GM21526 (cell line): Measurements from ENCODE around the gene PIN1.
"Not testable (repeated sequence)": the region's sequence is repeated elsewhere in the genome, so short reads cannot be mapped to it uniquely, and the experiment has no call there.

ENCODE experiments used
- ATAC-seq: cut with Tn5 transposase; IDR thresholded peaks from one replicate; pipeline ENCODE4 v1.9.1; 2021; ENCODE audit warnings: moderate library complexity; ENCODE audit not compliant: unreplicated experiment, low FRiP score

PIN1 gene

GRCh38 chr19:9818175-9818733 is 16.9 kb upstream of the PIN1 start:
- ATAC-seq, result no peak

- peak; percentile 78 for ATAC-seq
These were observed 16.2 kb upstream of the PIN1 start, which contains the start of gene FBXL12 for GRCh38 chr19:9818734-9819595. FBXL12 (minus strand) TSS chr19:9819079; CDS start chr19:9818813, 266 bp downstream.

- ATAC-seq, result no peak
These were observed 15.6 kb upstream of the PIN1 start for GRCh38 chr19:9819596-9819909.

- not testable (repeated sequence) for ATAC-seq
These were observed 15.1 kb upstream of the PIN1 start for GRCh38 chr19:9820034-9820433.

DNA sequence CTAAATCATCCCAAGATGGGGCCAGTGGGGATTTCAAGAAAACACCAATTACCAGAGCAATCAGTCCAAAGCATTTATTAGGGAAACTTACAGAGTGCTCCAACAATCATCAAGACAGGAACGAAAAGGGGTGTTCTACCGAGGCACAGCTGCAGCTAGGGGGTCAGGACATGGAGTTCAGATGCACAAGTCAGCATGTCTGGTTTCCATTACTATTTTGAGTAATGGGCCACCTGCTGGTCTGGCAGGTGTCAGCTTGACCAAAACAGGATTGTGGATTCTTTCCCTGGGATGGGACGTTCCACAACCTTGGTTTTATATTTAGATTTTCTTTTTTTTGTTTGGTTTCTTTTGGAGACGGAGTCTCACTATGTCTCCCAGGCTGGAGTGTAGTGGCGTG is 11.3 kb upstream of the PIN1 start:
- no peak for ATAC-seq

DNA sequence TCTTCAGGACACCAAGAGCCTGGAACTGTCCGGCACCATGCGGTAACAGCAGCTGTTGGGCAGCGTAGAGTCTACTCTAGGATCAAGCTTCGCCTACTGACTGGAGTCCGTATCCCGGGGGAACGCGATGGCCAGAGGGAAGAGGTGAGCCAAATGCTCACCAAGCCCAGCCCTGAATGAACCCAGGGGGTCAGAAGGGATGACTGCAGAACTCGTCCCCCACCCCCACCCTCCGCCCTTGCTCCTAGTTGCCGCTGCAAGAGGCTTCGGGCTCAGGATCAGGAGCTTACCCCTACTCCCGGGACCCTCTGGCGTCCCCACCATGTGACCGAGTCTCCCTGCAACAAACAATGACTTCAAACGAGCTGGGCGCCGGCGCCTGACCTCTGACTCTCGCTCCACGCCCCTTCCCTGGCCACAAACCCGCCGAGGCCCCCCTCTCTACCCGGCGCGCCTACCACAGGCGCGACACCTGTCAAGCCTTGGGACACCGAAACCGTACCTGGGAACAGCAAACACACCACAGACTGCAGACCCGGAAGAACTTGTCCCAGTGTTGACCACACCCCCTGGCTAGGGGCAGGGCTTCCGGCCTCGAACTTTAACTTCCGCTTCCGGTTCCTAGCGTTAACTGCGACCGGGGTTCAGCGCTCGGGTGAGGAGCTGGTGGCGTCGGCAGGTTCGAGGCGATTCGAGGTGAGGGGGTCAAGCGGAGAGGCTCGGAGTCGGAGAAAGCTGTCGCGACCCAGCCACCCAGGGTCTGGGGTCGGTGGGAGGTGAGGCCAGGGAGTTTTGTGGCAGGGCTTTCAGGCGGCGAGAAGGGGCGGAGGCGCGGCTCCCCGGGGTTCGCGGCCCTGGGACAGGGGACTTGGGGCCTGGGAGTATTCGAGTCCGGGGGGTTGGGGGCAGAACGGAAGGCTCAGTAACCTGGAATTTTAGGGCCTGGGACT is 7.6 kb upstream of the PIN1 start, which contains the start of gene UBL5:
TSS of gene UBL5 (plus strand) at position 630 of the 950 bp plus-strand sequence. CDS start 420 bp downstream, outside the sequence.
- peak; percentile 75 for ATAC-seq

GRCh38 chr19:9828551-9829063 is 6.5 kb upstream of the PIN1 start:
- no peak for ATAC-seq

DNA sequence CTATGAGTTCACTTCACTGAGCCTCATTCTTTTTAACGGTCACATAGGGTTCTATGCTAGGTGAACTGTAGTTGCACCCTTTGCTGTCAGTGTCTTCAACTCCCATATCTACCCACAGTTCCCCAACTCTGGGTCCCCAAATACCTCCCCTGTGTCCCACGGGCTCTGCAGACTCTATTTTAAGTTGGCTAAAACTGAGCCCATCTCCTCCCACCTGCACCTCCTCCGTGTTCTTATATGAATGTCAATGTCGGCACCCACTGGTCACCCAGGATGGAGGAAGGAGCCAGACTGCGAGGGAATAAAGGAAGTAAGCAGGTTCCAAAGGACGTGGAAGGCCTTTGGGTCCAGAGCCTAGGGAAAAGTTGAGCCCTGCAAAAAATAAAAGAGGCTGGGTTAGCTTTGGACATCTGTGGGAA is 802 bp upstream of the PIN1 start:
- ATAC-seq, result no peak

- peak; percentile 16 for ATAC-seq
These were observed 410 bp downstream of the PIN1 start for GRCh38 chr19:9835507-9835949.

DNA sequence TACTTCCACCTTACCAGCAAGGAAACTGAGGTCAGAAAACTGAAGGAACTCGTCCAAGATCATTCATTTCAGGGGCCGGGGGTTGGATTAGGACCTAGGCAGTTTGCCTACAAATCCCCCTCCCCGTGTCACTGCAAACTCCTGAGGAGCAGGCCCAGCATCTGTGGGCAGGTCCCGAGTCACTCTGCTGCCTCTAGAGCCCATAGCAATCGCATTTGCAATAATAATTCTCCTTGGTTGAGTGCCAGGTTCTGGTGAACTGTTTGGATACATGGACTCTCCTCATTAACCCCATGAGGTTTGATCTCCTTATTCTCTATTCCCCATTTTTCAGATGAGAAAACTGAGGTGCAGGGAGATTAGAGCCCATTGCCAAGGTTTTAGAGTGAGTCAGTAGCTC is 903 bp downstream of the PIN1 start:
- no peak for ATAC-seq

GRCh38 chr19:9838324-9838723 is 3.2 kb downstream of the PIN1 start:
- ATAC-seq, result no peak

DNA sequence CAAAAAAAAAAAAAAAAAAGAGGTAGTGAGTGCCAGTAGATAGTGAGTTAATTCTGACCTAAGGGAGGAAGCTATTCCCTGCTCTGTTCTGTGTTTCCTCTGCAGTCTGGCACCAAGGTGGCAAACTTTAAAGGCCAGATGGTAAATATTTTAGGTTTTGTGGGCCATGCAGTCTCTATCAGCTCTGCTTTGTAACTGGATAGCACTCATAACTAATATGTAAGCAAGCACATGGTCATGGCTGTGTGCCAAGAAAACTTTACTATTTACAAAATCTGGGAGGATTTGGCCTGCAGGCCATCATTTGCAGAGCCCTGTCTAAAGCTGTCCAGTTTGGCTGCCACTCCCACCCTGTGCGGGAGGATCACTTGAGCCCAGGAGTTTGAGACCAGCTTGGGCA is 4.3 kb downstream of the PIN1 start:
- ATAC-seq, result no peak

DNA sequence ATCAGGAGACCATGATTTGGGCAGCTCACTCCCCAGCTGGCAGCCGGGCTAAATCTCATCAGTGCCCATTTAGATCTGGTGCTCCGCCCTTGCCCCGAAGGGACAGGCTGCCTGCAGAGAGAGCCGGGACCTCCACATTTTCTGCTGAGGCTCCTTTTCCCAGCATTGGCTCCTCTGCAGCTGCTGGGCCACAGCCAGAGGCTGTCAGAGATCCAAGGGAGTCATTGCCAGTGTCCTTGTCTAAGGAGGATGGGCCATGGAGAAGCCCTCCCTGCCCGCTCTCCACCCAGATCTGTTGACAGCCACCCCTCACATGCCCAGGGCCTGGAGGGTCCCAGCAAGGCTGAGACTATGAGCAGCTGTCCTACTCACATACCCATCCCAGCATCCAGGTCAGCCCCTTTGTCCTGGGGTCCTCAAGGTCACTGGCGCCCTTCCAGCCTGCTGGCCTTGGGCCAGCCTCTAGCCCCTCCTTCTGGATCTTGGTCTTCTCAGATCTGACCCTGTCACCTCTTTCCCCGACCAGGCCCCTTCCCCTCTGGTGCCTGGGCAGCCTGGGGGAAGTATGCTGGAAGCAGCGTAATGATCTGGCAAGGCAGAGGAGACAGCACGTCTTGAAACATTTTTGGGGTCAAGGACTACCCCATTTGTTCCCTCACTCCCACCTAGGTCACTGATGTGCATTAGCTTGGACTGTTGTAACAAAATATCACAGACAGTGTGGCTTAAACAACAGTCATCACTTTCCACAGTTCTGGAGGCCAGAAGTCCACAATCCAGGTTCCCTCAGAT is 7.9 kb downstream of the PIN1 start:
- no peak for ATAC-seq

DNA sequence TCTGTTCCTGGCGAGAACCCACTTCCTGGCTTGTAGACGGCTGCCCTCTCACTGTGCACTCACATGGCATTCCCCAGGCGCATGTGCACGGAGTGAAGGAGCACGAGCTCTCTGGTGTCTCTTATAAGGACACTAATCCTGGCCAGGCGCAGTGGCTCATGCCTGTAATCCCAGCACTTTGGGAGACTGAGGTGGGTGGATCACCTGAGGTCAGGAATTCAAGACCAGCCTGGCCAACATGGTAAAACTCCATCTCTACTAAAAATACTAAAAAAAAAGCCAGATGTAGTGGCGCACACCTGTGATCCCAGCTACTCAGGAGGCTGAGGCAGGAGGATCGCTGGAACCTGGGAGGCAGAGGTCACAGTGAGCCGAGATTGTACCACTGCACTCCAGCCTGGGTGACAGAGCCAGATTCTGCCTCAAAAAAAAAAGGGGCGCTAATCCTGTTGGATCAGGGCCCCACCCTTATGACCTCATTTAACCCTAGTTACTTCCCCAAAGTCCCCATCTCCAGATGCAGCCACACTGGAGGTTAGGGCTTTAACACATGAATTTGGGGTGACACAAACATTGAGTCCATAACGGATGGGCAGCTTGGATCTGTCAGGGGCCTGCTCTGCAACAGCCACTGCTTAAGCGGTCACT is 8.6 kb downstream of the PIN1 start:
- not testable (repeated sequence) for ATAC-seq

GRCh38 chr19:9847087-9847671 is 12.1 kb downstream of the PIN1 start:
- no peak for ATAC-seq

- no peak for ATAC-seq
These were observed 12.9 kb downstream of the PIN1 start for GRCh38 chr19:9848060-9848459.

DNA sequence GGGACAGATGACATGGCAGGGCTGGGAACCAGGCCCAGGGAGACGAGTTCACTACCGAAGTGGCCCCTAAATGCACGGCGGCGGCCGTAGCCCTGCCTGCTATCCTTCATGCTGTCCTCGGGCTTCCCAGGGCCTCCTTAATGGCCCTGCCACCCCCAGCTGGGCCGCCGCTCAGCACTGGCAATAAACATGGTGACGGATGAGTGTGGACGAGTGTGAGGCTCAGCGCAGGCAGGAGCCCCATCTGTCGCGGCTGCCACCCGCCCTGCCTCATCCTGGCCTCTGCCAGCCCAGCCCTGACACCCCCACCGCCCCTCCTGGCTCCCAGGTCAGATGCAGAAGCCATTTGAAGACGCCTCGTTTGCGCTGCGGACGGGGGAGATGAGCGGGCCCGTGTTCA is 13.6 kb downstream of the PIN1 start:
- ATAC-seq, result no peak

- no peak for ATAC-seq
These were observed 14.7 kb downstream of the PIN1 start for GRCh38 chr19:9849791-9850190.
